Measurements from ENCODE around the gene YWHAB.

The YWHAB gene

GRCh38 chr20:44884907-44885391 is 556 bp upstream of the YWHAB start:
- Histone ChIP-seq H3K4me3 (ENCODE audit: low read length in 2 of 2) (peak overlapping the region; percentile 53 to 78), H3K18ac (ENCODE audit: low read length) (peak overlapping the region; percentile 66), H3K4ac (ENCODE audit: low read length) (no peak overlapping the region), H2AFZ (ENCODE audit: low read length) (peak overlapping the region; percentile 80), H2BK120ac (ENCODE audit: low read depth, low read length) (no peak overlapping the region), H3K23ac (ENCODE audit: low read depth, low read length, poor library complexity) (peak overlapping the region; percentile 99), H3K4me2 (ENCODE audit: insufficient read depth, low read length, poor library complexity, severe bottlenecking) (peak overlapping the region; percentile 48), H3K27ac (replicated peaks; ENCODE audit: low read length) (peak overlapping the region; percentile 85), H3K14ac (ENCODE audit: low read length) (no peak overlapping the region), H3K79me1 (ENCODE audit: low read depth, low read length) (peaks cover 7% of the 10 kb centered on the region), H2BK12ac (ENCODE audit: low read length) (no peak overlapping the region), H3K4me1 (ENCODE audit: control insufficient read depth in 2 of 2, insufficient read depth in 1 of 2, low read depth in 1 of 2, low read length in 2 of 2) (peaks cover 8 to 12% of the 10 kb centered on the region in 2 donors), H3K9me3 (replicated peaks in 1 of 2; ENCODE audit: control insufficient read depth in 2 of 2, insufficient read depth in 1 of 2, low read depth in 1 of 2, low read length in 2 of 2) (peaks cover 0 to 2% of the 10 kb centered on the region in 2 donors), H2BK15ac (ENCODE audit: low read length) (no peak overlapping the region), H3K9ac (ENCODE audit: low read depth, low read length, poor library complexity) (peak overlapping the region; percentile 50), H2AK5ac (ENCODE audit: low read depth, low read length) (no peak overlapping the region), H2BK5ac (ENCODE audit: low read length) (no peak overlapping the region), H3K36me3 (replicated peaks in 1 of 2; ENCODE audit: control insufficient read depth in 2 of 2, insufficient read depth in 2 of 2, low read length in 2 of 2) (peaks cover 0 to 25% of the 10 kb centered on the region in 2 donors), H3K27me3 (ENCODE audit: control insufficient read depth in 3 of 3, insufficient read depth in 3 of 3, low read depth in 1 of 3, low read length in 3 of 3) (no peaks in the 10 kb centered on the region), H4K8ac (ENCODE audit: low read depth, low read length) (no peak overlapping the region), H4K91ac (ENCODE audit: low read depth, low read length, poor library complexity) (no peak overlapping the region)
- DNase-seq (ENCODE audit: low spot score), result no peak
- no CpG with 5 or more reads among the region's 14 CpGs for WGBS, 2 donors (ENCODE audit: extremely low coverage in 2 of 2, insufficient read length in 2 of 2, insufficient replicate concordance in 1 of 2)

GRCh38 chr20:44886266-44886651 is 754 bp downstream of the YWHAB start:
- Histone ChIP-seq H2BK12ac (ENCODE audit: low read length) (no peak overlapping the region), H3K9me3 (replicated peaks in 1 of 2; ENCODE audit: control insufficient read depth in 2 of 2, insufficient read depth in 1 of 2, low read depth in 1 of 2, low read length in 2 of 2) (peaks cover 0 to 1% of the 10 kb centered on the region in 2 donors), H3K18ac (ENCODE audit: low read length) (no peak overlapping the region), H3K36me3 (replicated peaks in 1 of 2; ENCODE audit: control insufficient read depth in 2 of 2, insufficient read depth in 2 of 2, low read length in 2 of 2) (peaks cover 0 to 32% of the 10 kb centered on the region in 2 donors), H2BK5ac (ENCODE audit: low read length) (peak overlapping the region; percentile 45), H3K23ac (ENCODE audit: low read depth, low read length, poor library complexity) (peak overlapping the region; percentile 99), H3K4me3 (ENCODE audit: low read length in 2 of 2) (peak overlapping the region; percentile 78 to 98), H3K79me1 (ENCODE audit: low read depth, low read length) (peaks cover 7% of the 10 kb centered on the region), H3K14ac (ENCODE audit: low read length) (no peak overlapping the region), H3K27me3 (ENCODE audit: control insufficient read depth in 3 of 3, insufficient read depth in 3 of 3, low read depth in 1 of 3, low read length in 3 of 3) (no peaks in the 10 kb centered on the region), H2AFZ (ENCODE audit: low read length) (peak overlapping the region; percentile 93), H3K9ac (ENCODE audit: low read depth, low read length, poor library complexity) (peak overlapping the region; percentile 96), H2AK5ac (ENCODE audit: low read depth, low read length) (no peak overlapping the region), H3K27ac (replicated peaks; ENCODE audit: low read length) (no peak overlapping the region), H4K91ac (ENCODE audit: low read depth, low read length, poor library complexity) (no peak overlapping the region), H3K4me1 (ENCODE audit: control insufficient read depth in 2 of 2, insufficient read depth in 1 of 2, low read depth in 1 of 2, low read length in 2 of 2) (peaks cover 8 to 12% of the 10 kb centered on the region in 2 donors), H2BK120ac (ENCODE audit: low read depth, low read length) (no peak overlapping the region), H4K8ac (ENCODE audit: low read depth, low read length) (no peak overlapping the region), H3K4me2 (ENCODE audit: insufficient read depth, low read length, poor library complexity, severe bottlenecking) (peak overlapping the region; percentile 75), H3K4ac (ENCODE audit: low read length) (no peak overlapping the region), H2BK15ac (ENCODE audit: low read length) (no peak overlapping the region)
- no peak for DNase-seq (ENCODE audit: low spot score)
- WGBS, 2 donors (ENCODE audit: extremely low coverage in 2 of 2, insufficient read length in 2 of 2, insufficient replicate concordance in 1 of 2), result no CpG with 5 or more reads among the region's 8 CpGs

- H3K4me3 ChIP-seq (ENCODE audit: low read length in 2 of 2), result peak overlapping the region; percentile 78 to 98
- no peak for DNase-seq (ENCODE audit: low spot score)
- no peaks in the 10 kb centered on the region for H3K27me3 ChIP-seq (ENCODE audit: control insufficient read depth in 3 of 3, insufficient read depth in 3 of 3, low read depth in 1 of 3, low read length in 3 of 3)
- H3K18ac ChIP-seq (ENCODE audit: low read length), result no peak overlapping the region
- H3K23ac ChIP-seq (ENCODE audit: low read depth, low read length, poor library complexity), result no peak overlapping the region
- peaks cover 7% of the 10 kb centered on the region for H3K79me1 ChIP-seq (ENCODE audit: low read depth, low read length)
- H3K4me2 ChIP-seq (ENCODE audit: insufficient read depth, low read length, poor library complexity, severe bottlenecking), result peak overlapping the region; percentile 75
- peaks cover under 1 to 35% of the 10 kb centered on the region in 2 donors for H3K36me3 ChIP-seq (replicated peaks in 1 of 2; ENCODE audit: control insufficient read depth in 2 of 2, insufficient read depth in 2 of 2, low read length in 2 of 2)
- H3K9me3 ChIP-seq (replicated peaks in 1 of 2; ENCODE audit: control insufficient read depth in 2 of 2, insufficient read depth in 1 of 2, low read depth in 1 of 2, low read length in 2 of 2), result peaks cover 0 to 4% of the 10 kb centered on the region in 2 donors
- no peak overlapping the region for H2BK5ac ChIP-seq (ENCODE audit: low read length)
- no peak overlapping the region for H3K14ac ChIP-seq (ENCODE audit: low read length)
- H3K4ac ChIP-seq (ENCODE audit: low read length), result no peak overlapping the region
- no peak overlapping the region for H2AFZ ChIP-seq (ENCODE audit: low read length)
- H2BK120ac ChIP-seq (ENCODE audit: low read depth, low read length), result no peak overlapping the region
- no peak overlapping the region for H2BK15ac ChIP-seq (ENCODE audit: low read length)
- H4K8ac ChIP-seq (ENCODE audit: low read depth, low read length), result no peak overlapping the region
- H3K27ac ChIP-seq (replicated peaks; ENCODE audit: low read length), result no peak overlapping the region
- H2AK5ac ChIP-seq (ENCODE audit: low read depth, low read length), result no peak overlapping the region
- H2BK12ac ChIP-seq (ENCODE audit: low read length), result no peak overlapping the region
- H4K91ac ChIP-seq (ENCODE audit: low read depth, low read length, poor library complexity), result no peak overlapping the region
- peaks cover 8 to 12% of the 10 kb centered on the region in 2 donors for H3K4me1 ChIP-seq (ENCODE audit: control insufficient read depth in 2 of 2, insufficient read depth in 1 of 2, low read depth in 1 of 2, low read length in 2 of 2)
- no CpG with 5 or more reads among the region's 2 CpGs for WGBS, 2 donors (ENCODE audit: extremely low coverage in 2 of 2, insufficient read length in 2 of 2, insufficient replicate concordance in 1 of 2)
- no peak overlapping the region for H3K9ac ChIP-seq (ENCODE audit: low read depth, low read length, poor library complexity)
Observed at GRCh38 chr20:44886828-44887227, 1.3 kb downstream of the YWHAB start.

GRCh38 chr20:44887466-44887865 is 2.0 kb downstream of the YWHAB start:
- Histone ChIP-seq H2AFZ (ENCODE audit: low read length) (no peak overlapping the region), H3K36me3 (replicated peaks in 1 of 2; ENCODE audit: control insufficient read depth in 2 of 2, insufficient read depth in 2 of 2, low read length in 2 of 2) (peaks cover 2 to 42% of the 10 kb centered on the region in 2 donors), H3K4me1 (ENCODE audit: control insufficient read depth in 2 of 2, insufficient read depth in 1 of 2, low read depth in 1 of 2, low read length in 2 of 2) (peaks cover 8 to 12% of the 10 kb centered on the region in 2 donors), H3K9me3 (replicated peaks in 1 of 2; ENCODE audit: control insufficient read depth in 2 of 2, insufficient read depth in 1 of 2, low read depth in 1 of 2, low read length in 2 of 2) (peaks cover 0 to 5% of the 10 kb centered on the region in 2 donors), H2BK5ac (ENCODE audit: low read length) (no peak overlapping the region), H3K23ac (ENCODE audit: low read depth, low read length, poor library complexity) (no peak overlapping the region), H3K79me1 (ENCODE audit: low read depth, low read length) (peaks cover 7% of the 10 kb centered on the region), H3K4ac (ENCODE audit: low read length) (no peak overlapping the region), H3K4me3 (ENCODE audit: low read length in 2 of 2) (peak overlapping the region in 1 of 2 donors; percentile 78), H4K91ac (ENCODE audit: low read depth, low read length, poor library complexity) (no peak overlapping the region), H3K27ac (replicated peaks; ENCODE audit: low read length) (no peak overlapping the region), H3K18ac (ENCODE audit: low read length) (no peak overlapping the region), H3K4me2 (ENCODE audit: insufficient read depth, low read length, poor library complexity, severe bottlenecking) (no peak overlapping the region), H2BK12ac (ENCODE audit: low read length) (no peak overlapping the region), H3K9ac (ENCODE audit: low read depth, low read length, poor library complexity) (no peak overlapping the region), H2BK15ac (ENCODE audit: low read length) (no peak overlapping the region), H3K27me3 (ENCODE audit: control insufficient read depth in 3 of 3, insufficient read depth in 3 of 3, low read depth in 1 of 3, low read length in 3 of 3) (no peaks in the 10 kb centered on the region), H3K14ac (ENCODE audit: low read length) (no peak overlapping the region), H4K8ac (ENCODE audit: low read depth, low read length) (no peak overlapping the region), H2AK5ac (ENCODE audit: low read depth, low read length) (no peak overlapping the region), H2BK120ac (ENCODE audit: low read depth, low read length) (no peak overlapping the region)
- DNase-seq (ENCODE audit: low spot score), result no peak
- no CpG with 5 or more reads among the region's 4 CpGs for WGBS, 2 donors (ENCODE audit: extremely low coverage in 2 of 2, insufficient read length in 2 of 2, insufficient replicate concordance in 1 of 2)

All from neuronal stem cell (in vitro differentiated cells).